NK-92 treated with Interleukin-12 subunit alpha and Interleukin-12 subunit beta, amount 100 ng/mL, for 24 hours (cell line): ENCODE data around the gene SPTSSA.
"Not testable (repeated sequence)": the region's sequence is repeated elsewhere in the genome, so short reads cannot be mapped to it uniquely, and the experiment has no call there.

Experiments used
- DNase-seq: peaks from one replicate; lab custom pipeline; 2025; lab: John Stamatoyannopoulos, UW

Gene SPTSSA

GRCh38 chr14:34426313-34427295, 35.4 kb downstream of the SPTSSA start:
- DNase-seq = no peak

- no peak for DNase-seq
Measured at GRCh38 chr14:34425095-34425851, 36.8 kb downstream of the SPTSSA start.

GRCh38 chr14:34424488-34424887, 37.6 kb downstream of the SPTSSA start:
- no peak for DNase-seq

- DNase-seq = no peak
Measured at GRCh38 chr14:34423445-34423844, 38.6 kb downstream of the SPTSSA start.

GRCh38 chr14:34420547-34421150, 41.4 kb downstream of the SPTSSA start:
- DNase-seq = no peak

GRCh38 chr14:34409721-34410120, 52.3 kb downstream of the SPTSSA start:
- no peak for DNase-seq

- DNase-seq = no peak
Measured at GRCh38 chr14:34407951-34408350, 54.1 kb downstream of the SPTSSA start.

GRCh38 chr14:34404416-34404815, 57.6 kb downstream of the SPTSSA start:
- DNase-seq = no peak

- no peak for DNase-seq
Measured at GRCh38 chr14:34403646-34404045, 58.4 kb downstream of the SPTSSA start.

GRCh38 chr14:34398024-34398423, 64.0 kb downstream of the SPTSSA start:
- no peak for DNase-seq

GRCh38 chr14:34387974-34388516, 74.0 kb downstream of the SPTSSA start:
- no peak for DNase-seq

GRCh38 chr14:34386865-34387485, 75.1 kb downstream of the SPTSSA start:
- no peak for DNase-seq

- DNase-seq = not testable (repeated sequence)
Measured at GRCh38 chr14:34385881-34386280, 76.2 kb downstream of the SPTSSA start.

- DNase-seq = no peak
Measured at GRCh38 chr14:34383839-34384238, 78.2 kb downstream of the SPTSSA start.
